GM12875 (cell line): ENCODE results near the gene HMGB1.
"Not testable (repeated sequence)": the region's sequence is repeated elsewhere in the genome, so short reads cannot be mapped to it uniquely, and the experiment has no call there.

Experiments used
- H3K4me3 ChIP-seq: one replicate; pipeline ENCODE4 v1.5.1; 2011; ENCODE audit warnings: low read depth, low read length, control low read depth
- TF ChIP-seq, protein P1 (sequence below): IDR thresholded peaks from 2 replicates; pipeline ENCODE4 v1.5.1; 2011; ENCODE audit warnings: low read depth, mild to moderate bottlenecking, control low read depth, inconsistent platforms, low read length, moderate library complexity, borderline replicate concordance; ENCODE audit not compliant: insufficient read depth

Gene HMGB1

DNA sequence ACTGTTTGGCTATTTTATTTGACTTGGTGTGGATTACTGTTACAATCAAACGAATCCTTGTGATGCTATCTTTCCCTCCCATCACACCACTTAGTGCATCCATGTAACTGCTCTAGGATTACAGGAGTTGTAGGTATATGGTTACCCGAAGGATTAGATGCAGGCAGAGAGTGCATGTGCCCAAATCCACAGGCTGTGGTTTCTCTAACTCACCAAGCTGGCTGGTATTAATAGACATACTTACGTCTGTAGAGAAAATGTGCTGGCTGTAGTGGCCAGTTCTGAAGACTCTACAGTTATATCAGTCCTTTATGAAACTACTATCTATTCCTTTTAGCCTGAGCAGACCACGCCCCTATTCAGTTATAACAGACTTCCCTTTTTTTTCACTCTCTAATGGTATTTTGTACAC is 1.1 kb upstream of the HMGB1 start:
- TF ChIP-seq, protein P1, sequence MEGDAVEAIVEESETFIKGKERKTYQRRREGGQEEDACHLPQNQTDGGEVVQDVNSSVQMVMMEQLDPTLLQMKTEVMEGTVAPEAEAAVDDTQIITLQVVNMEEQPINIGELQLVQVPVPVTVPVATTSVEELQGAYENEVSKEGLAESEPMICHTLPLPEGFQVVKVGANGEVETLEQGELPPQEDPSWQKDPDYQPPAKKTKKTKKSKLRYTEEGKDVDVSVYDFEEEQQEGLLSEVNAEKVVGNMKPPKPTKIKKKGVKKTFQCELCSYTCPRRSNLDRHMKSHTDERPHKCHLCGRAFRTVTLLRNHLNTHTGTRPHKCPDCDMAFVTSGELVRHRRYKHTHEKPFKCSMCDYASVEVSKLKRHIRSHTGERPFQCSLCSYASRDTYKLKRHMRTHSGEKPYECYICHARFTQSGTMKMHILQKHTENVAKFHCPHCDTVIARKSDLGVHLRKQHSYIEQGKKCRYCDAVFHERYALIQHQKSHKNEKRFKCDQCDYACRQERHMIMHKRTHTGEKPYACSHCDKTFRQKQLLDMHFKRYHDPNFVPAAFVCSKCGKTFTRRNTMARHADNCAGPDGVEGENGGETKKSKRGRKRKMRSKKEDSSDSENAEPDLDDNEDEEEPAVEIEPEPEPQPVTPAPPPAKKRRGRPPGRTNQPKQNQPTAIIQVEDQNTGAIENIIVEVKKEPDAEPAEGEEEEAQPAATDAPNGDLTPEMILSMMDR: no peak
- no peak overlapping the region for H3K4me3 ChIP-seq

DNA sequence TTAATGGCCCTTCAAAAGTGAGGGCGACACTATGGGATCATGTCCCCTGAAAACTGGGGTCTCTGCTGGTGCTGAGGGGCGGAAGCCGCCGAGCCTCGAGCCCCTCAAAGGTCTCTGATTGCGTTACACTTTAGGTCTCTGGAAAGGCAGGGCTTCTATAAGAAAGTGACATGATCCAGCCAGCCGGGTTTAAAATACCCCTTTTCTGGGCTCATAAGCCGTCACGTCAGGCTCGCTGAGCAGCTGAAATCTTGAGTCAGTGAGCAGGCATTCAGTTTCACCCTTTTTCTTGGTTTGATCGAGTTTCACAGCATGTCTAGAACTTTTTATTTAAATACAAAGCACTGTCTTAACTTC is 600 bp upstream of the HMGB1 start:
- peak overlapping the region; percentile 53 for H3K4me3 ChIP-seq

DNA sequence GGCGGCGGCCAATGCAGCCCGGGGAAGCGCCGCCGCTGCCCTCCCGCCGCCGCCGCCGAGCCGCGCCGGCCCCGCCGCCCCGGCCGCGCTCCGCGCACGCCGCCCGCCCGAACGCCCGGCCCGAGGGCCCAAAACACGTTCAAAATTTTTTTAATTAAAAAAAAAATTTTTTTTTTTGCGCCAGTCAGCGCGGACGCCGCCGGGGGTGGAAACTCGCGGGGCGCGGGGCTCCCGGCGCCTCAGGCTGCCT is 468 bp downstream of the HMGB1 start:
- TF ChIP-seq, protein P1: no peak
- H3K4me3 ChIP-seq: peak overlapping the region; percentile 83

More for the DNA sequence above, 600 bp upstream of the HMGB1 start:
- TF ChIP-seq, protein P1: no peak

DNA sequence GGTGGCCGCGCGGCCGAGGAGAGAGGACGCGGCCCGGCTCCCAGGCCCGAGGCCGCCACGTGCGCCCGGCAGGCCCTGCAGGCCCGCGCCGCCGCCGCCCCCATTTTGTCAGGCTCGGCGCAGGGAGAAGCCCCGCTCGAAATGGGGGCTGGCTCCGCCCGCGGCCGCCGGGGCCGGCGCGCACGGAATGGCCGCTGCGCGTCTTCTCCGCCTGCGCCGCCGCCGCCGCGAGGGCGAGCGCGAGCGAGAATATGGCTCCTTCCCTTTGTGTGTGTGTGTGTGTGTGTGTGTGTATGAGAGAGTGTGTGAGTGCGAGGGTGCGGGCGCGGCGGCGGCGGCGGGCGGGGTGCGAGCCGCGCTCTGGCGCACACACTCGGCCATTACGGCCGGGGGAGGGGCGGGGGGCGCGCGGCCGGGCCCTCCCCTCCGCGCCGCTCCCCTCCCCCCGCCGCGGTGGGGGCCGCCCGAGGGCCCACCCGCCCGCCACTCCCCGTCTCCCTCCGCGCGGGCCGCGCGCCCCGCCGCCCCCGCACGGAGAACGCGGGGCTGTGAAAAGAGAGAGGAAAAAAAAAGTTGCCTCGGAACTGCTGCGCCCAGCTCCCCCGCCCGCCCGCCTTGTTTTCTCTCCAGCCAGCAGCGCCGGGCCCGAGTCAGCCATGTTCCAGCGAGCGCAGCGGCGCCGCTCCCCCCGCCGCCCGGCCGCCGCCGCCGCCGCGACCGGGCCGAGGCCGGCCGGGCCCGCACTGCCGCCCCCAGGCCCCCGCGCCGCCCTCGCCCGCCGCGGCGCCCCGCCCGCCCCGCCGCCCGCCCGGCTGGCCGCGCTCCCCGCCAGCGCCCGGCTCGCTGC is 1.0 kb downstream of the HMGB1 start:
- H3K4me3 ChIP-seq: peak overlapping the region; percentile 83
- TF ChIP-seq, protein P1: no peak

DNA sequence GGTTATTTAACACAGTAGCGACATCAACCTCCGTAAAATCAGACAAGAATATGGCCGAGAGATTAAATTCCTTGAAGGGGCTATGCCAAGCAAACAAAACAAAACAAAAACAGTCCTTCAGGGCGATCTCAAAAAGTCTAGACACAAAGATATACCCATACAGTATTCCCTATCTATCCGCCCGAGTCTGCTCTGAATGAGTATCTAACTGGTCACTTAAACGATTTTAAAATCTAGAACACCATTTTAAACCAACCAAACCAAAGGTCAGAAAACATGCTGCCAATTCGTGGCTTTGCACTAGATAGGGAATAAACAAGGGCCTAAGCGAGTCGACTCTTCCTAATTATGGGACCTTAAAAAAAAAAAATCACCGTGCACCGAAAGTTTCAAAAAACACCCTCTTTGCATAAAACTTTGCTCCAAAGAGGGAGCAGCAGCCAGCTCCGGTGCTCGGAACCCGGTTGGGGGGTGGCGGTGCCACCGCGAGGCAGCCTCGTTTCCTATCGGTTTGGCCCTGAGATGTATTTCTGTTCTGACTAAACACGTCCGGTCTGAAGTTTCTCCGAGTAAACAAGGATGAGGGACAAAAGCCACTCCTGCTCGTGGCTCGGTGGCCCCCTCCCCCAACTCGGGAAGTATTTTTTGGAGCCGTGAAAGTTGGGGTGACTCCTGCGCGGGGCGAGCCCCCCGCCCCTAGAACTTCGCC is 1.8 kb downstream of the HMGB1 start:
- TF ChIP-seq, protein P1: no peak

DNA sequence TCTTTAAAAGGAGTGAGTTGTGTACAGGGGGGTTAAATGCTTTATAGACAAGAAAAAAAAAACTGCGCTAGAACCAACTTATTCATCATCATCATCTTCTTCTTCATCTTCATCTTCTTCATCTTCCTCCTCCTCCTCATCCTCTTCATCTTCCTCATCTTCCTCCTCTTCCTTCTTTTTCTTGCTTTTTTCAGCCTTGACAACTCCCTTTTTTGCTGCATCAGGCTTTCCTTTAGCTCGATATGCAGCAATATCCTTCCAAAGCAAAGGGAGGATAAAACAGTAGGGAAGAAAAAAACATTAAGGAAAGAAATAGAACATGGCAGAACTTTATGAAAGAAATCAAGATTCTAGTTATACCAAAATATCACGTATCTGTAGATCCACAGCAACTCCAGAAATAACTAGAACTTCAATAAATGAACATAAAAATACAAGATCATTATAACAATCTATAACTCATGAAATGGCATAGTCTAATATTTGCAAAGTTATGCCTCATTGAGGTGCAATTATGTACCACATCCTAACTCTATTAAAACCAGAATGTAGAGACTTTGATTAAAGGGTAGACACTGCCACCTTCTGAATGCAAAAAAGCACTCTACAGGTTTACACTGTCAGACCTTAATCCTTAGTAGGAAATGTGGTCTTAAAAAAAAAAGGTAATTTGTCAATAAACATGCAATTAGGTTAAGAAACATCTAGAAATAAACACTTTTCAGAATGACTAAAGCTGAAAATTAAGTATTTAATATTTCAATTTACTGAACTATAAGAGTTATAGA is 4.3 kb downstream of the HMGB1 start:
- not testable (repeated sequence) for H3K4me3 ChIP-seq

More for the DNA sequence above, 1.8 kb downstream of the HMGB1 start:
- peak overlapping the region; percentile 70 for H3K4me3 ChIP-seq

DNA sequence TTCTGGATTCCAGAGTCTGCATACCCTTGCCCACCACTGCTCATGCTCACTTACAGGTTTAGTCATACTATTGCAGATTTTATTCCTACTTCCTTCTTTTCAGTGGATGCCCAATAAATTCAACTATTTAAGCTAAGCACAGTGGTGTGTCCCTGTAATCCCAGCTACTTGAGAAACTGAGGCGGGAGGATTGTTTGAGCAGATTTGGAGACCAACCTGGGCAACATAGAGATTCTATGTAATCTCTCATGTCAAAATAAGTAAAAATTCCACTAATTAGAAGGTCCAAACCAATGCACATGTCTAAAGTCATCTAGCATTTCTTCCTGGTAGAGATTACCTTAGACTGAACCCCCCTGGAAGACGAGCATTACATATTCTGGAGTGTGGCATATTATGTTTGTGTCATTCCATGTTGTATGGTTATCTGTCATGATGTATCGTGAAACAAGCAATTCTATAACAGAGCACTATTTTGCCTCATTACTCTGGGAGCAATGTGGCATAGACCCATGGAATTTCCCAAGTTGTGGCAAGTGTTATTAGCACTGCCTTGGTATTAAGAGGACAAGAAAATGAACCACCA is 8.3 kb downstream of the HMGB1 start:
- no peak overlapping the region for H3K4me3 ChIP-seq
- TF ChIP-seq, protein P1: no peak
